ENCODE results near the gene ZNF263. TPM values are rescaled to one million over a fixed set of nuclear protein-coding genes. Genes with fewer than 3 reads are reported as not detected.

Gene ZNF263
- total and polyA plus RNA-seq, 2 experiments from 2014 or later: 9.2 to 66.9 TPM

- Mint-ChIP-seq H3K9me3 (peaks cover 75% of the 10 kb centered on the region), H3K4me3 (no peak overlapping the region)
Observed at GRCh38 chr16:3241761-3242160, 41.5 kb upstream of the ZNF263 start.

GRCh38 chr16:3242709-3243108 is 40.6 kb upstream of the ZNF263 start:
- Mint-ChIP-seq H3K27me3 (ENCODE audit: insufficient read depth, low read depth, poor library complexity) (peaks cover 1% of the 10 kb centered on the region), H3K27ac (no peak overlapping the region), H3K36me3 (ENCODE audit: low read depth) (peaks cover 3% of the 10 kb centered on the region; the same call in 1 of the 3 replicates), H3K9me3 (peaks cover 74% of the 10 kb centered on the region), H3K4me1 (no peaks in the 10 kb centered on the region), H3K4me3 (no peak overlapping the region)
- Histone ChIP-seq H2AFZ (no peak overlapping the region), H3K36me3 (ENCODE audit: insufficient read depth) (no peaks in the 10 kb centered on the region), H3K27ac (ENCODE audit: low read depth) (no peak overlapping the region), H3K9me2 (ENCODE audit: insufficient read depth) (no peaks in the 10 kb centered on the region), H3F3A (replicated peaks; ENCODE audit: low read depth) (no peaks in the 10 kb centered on the region), H3K4me2 (no peak overlapping the region), H3K4me3 (no peak overlapping the region), H3K79me2 (replicated peaks; ENCODE audit: insufficient read depth) (no peaks in the 10 kb centered on the region), H3K4me1 (ENCODE audit: insufficient read depth) (no peaks in the 10 kb centered on the region), H3K27me3 (ENCODE audit: insufficient read depth) (no peaks in the 10 kb centered on the region), H4K20me1 (replicated peaks; ENCODE audit: insufficient read depth) (no peaks in the 10 kb centered on the region)
- ATAC-seq: no peak
- DNase-seq (ENCODE audit: low spot score): no peak
- no peak for TF ChIP-seq EZH2 (IDR thresholded peaks at IDR 0.05; ENCODE audit: low read depth, unreplicated experiment)
- no peak for TF ChIP-seq ETS1 (IDR thresholded peaks at IDR 0.05)
- TF ChIP-seq EZH2phosphoT487 (IDR thresholded peaks at IDR 0.05; ENCODE audit: unreplicated experiment): no peak
- no peak for TF ChIP-seq ZNF331 (CRISPR knock-in tag; IDR thresholded peaks at IDR 0.05; ENCODE audit: low read depth)

More at GRCh38 chr16:3241761-3242160, 41.5 kb upstream of the ZNF263 start:
- no peak for TF ChIP-seq EZH2phosphoT487 (IDR thresholded peaks at IDR 0.05; ENCODE audit: unreplicated experiment)
- no peak for TF ChIP-seq ETS1 (IDR thresholded peaks at IDR 0.05)
- no peak for TF ChIP-seq EZH2 (IDR thresholded peaks at IDR 0.05; ENCODE audit: low read depth, unreplicated experiment)
- no peak for TF ChIP-seq JUNB (IDR thresholded peaks at IDR 0.05; ENCODE audit: unreplicated experiment)
- TF ChIP-seq NANOG (IDR thresholded peaks at IDR 0.05; ENCODE audit: borderline replicate concordance): no peak
- TF ChIP-seq STAT1 (IDR thresholded peaks at IDR 0.05; ENCODE audit: unreplicated experiment): no peak
- TF ChIP-seq REST (IDR thresholded peaks at IDR 0.05; ENCODE audit: unreplicated experiment): no peak
- TF ChIP-seq CREB1 (CRISPR knock-in tag; IDR thresholded peaks at IDR 0.05; ENCODE audit: low read depth): no peak
- no peak for TF ChIP-seq POLR2AphosphoS5 (IDR thresholded peaks at IDR 0.05; ENCODE audit: low read depth)
- TF ChIP-seq ZNF331 (CRISPR knock-in tag; IDR thresholded peaks at IDR 0.05; ENCODE audit: low read depth): no peak
- Mint-ChIP-seq H3K4me1 (no peaks in the 10 kb centered on the region), H3K27ac (no peak overlapping the region), H3K27me3 (ENCODE audit: insufficient read depth, low read depth, poor library complexity) (peaks cover 1% of the 10 kb centered on the region), H3K36me3 (ENCODE audit: low read depth) (peaks cover 5% of the 10 kb centered on the region; the same call in 2 of the 3 replicates)
- ATAC-seq (no peak), DNase-seq (ENCODE audit: low spot score) (no peak)
- Histone ChIP-seq H3K4me1 (ENCODE audit: insufficient read depth) (no peaks in the 10 kb centered on the region), H4K20me1 (replicated peaks; ENCODE audit: insufficient read depth) (no peaks in the 10 kb centered on the region), H3F3A (replicated peaks; ENCODE audit: low read depth) (no peaks in the 10 kb centered on the region), H2AFZ (no peak overlapping the region), H3K27ac (ENCODE audit: low read depth) (no peak overlapping the region), H3K4me2 (no peak overlapping the region), H3K4me3 (no peak overlapping the region), H3K36me3 (ENCODE audit: insufficient read depth) (no peaks in the 10 kb centered on the region), H3K27me3 (ENCODE audit: insufficient read depth) (no peaks in the 10 kb centered on the region), H3K79me2 (replicated peaks; ENCODE audit: insufficient read depth) (no peaks in the 10 kb centered on the region), H3K9me2 (ENCODE audit: insufficient read depth) (no peaks in the 10 kb centered on the region)
